GM19324 (cell line): ENCODE data around the gene CMBL.
"Not testable (repeated sequence)": the region's sequence is repeated elsewhere in the genome, so short reads cannot be mapped to it uniquely, and the experiment has no call there.

ENCODE experiments used
- ATAC-seq: cut with Tn5 transposase; IDR thresholded peaks from one replicate; pipeline ENCODE4 v1.9.1; 2021; ENCODE audit warnings: mild to moderate bottlenecking, moderate library complexity; ENCODE audit not compliant: unreplicated experiment, low FRiP score

CMBL gene

DNA sequence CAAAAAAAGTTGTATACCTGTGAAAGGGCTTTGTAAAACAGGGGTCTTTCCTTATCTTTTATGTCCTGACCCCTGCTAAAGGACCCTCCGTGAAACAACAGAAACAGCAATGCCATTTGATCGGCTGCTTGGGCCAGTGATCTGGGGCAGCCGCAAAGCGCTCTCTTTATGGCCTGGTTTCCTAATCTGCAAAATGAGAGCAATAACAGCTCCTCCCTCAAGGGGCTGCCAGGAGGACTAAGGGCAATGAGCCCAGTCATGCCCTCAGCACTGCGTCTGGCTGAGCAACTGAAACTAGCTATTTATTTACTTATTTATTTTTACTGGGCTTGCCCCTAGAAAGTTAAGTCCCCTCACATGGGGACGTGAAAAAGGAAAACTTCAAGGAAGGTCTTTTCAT is 18.3 kb downstream of the CMBL start:
- ATAC-seq = no peak

- ATAC-seq = peak; percentile 46
These were observed 19.0 kb downstream of the CMBL start for GRCh38 chr5:10288592-10289219.

DNA sequence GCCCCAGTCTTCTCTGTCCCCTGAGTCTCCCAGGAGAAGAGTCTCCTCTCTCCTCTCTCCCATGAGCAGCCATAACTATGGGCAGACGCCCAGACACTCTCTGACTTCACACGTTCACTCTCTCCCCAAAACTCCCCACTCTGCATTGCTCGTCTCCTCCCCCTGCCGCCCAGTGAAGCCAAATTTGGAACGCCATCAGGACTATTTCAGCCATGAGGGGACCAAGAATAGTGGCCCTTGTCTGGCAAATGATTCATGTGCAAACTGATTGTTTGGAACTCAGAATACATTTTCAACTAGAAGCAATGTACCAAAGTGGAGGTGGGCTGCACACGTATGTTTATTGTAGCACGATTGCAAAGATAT is 20.9 kb downstream of the CMBL start:
- no peak for ATAC-seq

DNA sequence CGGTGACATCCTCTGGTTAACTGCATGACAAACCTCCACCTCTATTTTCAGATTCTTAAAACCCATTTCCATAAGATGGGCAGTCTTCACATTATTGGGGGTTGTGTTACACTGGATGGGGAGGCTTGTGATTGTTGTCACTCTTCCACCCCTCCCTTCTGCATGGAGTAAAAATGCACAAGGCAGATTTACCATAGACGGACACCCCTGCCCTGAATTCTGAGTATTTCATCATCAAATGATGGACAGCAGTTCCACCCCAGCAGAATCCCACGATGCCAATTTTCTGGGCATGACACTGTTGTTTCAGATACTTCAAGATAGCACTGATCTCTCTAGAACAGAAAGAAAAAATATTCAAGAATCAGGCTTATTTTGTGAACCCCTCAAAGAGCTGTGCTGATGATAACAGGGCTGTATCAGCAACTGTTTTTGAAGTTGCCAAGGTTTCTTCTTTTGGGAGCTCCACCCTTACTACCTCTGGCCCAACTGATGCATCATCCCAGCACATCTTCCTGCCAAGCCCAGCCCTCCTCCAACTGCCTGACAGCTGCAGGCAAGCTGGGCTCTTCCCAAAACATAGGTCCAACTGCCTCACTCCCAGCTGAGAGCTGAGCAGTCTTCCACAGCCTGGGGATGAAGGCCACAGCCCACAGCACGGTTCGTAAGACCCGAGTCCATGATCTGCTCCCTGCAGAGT is 21.4 kb downstream of the CMBL start:
- no peak for ATAC-seq

- not testable (repeated sequence) for ATAC-seq
These were observed 22.3 kb downstream of the CMBL start for GRCh38 chr5:10285362-10285761.

GRCh38 chr5:10283927-10284635 is 23.6 kb downstream of the CMBL start:
- ATAC-seq = peak; percentile 94

DNA sequence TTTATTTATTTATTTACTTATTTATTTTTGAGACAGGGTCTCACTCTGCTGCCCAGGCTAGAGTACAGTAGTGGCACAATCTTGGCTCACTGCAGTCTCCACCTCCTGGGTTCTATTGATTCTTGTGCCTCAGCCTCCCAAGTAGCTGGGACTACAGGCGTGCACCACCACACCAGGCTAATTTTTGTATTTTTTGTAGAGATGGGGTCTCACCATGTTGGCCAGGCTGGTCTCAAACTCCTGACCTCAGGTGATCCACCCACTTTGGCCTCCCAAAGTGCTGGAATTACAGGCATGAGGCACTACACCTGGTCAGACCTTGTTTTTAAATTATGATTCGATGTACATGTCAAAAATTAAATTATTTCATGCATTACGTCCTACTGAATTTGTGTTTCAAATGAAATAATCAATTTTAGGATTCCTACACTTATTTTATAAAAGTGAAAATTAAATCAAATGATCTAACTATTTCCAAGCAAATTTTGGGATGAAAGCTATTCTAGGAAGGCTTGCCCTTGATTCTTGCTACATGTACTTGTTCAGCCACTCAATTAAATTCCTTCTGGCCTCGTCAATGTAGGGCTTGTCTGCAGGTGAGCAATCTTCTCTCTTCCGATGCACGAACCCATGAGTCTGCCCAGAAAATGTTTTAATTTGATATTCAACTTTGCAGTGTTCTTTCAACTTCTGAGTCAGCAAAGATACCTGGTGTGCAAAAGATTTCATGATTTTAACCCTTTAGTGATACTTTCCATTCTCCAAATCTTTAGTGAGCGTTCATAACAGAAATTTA is 27.6 kb downstream of the CMBL start:
- ATAC-seq = no peak

- ATAC-seq = no peak
These were observed 28.4 kb downstream of the CMBL start for GRCh38 chr5:10279328-10279727.

DNA sequence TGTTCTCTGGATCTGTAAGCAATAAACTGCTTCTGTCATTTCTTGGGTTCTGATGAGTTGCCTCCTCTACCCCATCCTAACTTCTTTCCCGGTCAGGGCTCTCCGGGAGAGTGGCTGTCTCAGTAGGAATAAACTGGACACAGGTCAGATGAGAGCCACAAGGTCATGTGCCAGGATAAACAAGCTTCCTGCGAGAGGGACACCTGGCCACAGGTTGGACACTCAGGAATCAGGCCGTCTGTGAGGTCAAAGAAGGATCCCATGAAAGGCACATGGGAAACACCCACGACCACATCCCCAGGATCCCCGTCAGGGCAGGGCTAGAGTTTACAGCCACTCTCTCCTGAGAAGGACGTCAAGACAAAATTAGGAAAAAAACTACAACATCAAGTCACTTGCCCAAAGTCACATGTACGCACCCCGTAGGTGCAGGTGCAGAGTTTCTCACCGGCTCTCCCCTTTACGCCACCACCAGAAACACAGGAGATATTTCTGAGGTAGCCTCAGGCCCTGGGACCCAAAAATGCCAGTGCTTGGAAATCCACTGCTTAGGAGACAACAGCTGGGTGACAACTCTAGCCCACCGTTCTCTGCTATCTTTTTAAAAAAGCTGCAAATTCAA is 28.9 kb downstream of the CMBL start:
- no peak for ATAC-seq

GRCh38 chr5:10277773-10278630 is 29.7 kb downstream of the CMBL start:
- no peak for ATAC-seq

- ATAC-seq = no peak
These were observed 31.0 kb downstream of the CMBL start for GRCh38 chr5:10276691-10277090.

GRCh38 chr5:10275991-10276390 is 31.7 kb downstream of the CMBL start:
- no peak for ATAC-seq

DNA sequence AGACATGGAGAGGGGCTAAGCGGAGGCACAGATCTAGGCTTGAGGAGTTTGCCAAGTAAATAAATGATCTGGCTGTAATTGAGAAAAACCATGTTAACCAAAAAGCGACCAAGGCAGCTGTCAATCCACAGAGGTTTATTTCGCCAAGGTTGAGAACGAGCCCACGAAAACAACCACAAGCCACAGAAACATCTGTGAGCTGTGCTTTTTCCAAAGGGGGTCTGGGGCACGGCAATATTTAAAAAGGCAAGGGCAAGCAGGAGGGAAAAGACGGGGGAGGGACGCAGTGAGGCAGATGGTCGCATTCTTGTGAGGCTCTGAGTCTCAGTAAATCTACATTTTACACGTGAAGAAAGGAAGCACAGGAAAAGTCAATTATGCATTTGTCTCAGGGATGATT is 32.2 kb downstream of the CMBL start:
- ATAC-seq = no peak

GRCh38 chr5:10272875-10273209 is 34.9 kb downstream of the CMBL start:
- not testable (repeated sequence) for ATAC-seq

DNA sequence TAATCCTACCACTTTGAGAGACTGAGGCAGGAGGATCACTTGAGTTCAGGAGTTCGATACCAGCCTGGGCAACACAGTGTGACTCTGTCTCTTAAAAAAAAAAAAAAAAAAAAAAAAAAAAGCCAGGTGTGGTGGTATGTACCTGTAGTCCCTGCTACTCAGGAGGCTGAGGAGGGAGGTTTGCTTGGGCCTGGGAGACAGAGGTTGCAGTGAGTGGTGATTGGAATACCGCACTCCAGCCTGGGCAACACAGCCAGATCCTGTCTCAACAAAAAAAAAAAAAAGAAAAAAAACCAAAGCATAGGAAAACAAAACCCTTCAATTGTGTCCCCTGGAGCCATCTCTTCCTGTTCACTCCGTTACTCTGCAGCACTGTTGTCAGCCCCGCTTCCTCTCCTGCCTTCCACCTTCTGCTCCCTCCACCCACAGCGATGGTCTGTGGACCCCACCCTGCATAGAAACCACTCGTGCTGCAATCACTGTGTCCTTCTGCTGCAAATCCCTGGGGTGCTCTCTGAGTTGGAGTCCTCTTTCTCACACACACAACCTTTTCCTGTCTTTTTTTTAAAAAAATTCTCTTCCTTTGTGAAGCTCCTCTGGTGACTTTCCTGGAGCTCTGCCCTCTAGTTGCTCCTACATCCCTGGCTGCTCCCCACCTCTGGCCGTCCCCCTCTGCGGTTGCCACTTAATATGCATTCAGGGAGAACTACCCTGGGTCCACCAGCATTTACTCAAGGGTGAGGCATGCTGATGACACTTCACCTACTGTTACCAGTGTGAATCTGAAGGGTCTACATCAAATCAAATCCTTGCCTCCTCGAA is 35.4 kb downstream of the CMBL start:
- ATAC-seq = no peak

- no peak for ATAC-seq
These were observed 39.6 kb downstream of the CMBL start for GRCh38 chr5:10268100-10268499.

DNA sequence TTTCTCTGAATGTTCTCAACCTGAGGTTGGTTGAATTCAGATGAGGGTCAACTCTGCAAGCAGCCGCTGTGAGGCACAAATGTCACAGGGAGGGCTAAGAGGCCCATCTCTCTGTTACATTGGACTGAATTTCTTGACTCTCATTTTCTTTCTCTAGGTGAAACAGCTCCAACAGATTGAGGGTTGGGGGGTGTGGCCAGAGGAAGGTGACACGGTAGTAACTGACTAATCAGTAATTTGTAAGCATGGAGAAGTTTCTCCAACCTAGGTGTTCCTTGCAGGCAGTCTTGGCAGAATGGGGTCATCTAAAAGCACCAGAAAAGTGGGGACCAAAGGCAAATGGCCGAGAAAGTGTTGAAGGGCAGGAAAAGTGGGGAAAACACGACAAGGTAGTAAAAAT is 40.9 kb downstream of the CMBL start:
- ATAC-seq = no peak

GRCh38 chr5:10266137-10266536 is 41.6 kb downstream of the CMBL start:
- ATAC-seq = no peak
